Neural crest cell (in vitro differentiated cells): Measurements from ENCODE around the gene MTMR2. TPM values are rescaled to one million over a fixed set of nuclear protein-coding genes. Genes with fewer than 3 reads are reported as not detected.

ENCODE experiments used
- DNase-seq: peaks from one replicate; pipeline ENCODE4 v3.0.0; 2021; ENCODE audit warnings: low read depth, mixed read lengths, low spot score
- H3K27ac Mint-ChIP-seq: one replicate; pipeline ENCODE4 v1.8.0; 2021; ENCODE audit warnings: mild to moderate bottlenecking, mixed read lengths; ENCODE audit not compliant: unreplicated experiment
- H3K27me3 Mint-ChIP-seq: 2 replicates; pipeline ENCODE4 v1.8.0; 2021; ENCODE audit warnings: low read depth, mild to moderate bottlenecking, mixed read lengths
- H3K36me3 Mint-ChIP-seq: 2 replicates; pipeline ENCODE4 v1.8.0; 2021; ENCODE audit warnings: low read depth, mild to moderate bottlenecking, mixed read lengths
- H3K4me1 Mint-ChIP-seq: 2 replicates; pipeline ENCODE4 v1.8.0; 2021; ENCODE audit warnings: mixed read lengths
- H3K4me3 Mint-ChIP-seq: one replicate; pipeline ENCODE4 v1.8.0; 2021; ENCODE audit warnings: mild to moderate bottlenecking, mixed read lengths
- H3K9me3 Mint-ChIP-seq: 2 replicates; pipeline ENCODE4 v1.8.0; 2021; ENCODE audit warnings: mixed read lengths
- total RNA-seq: library from RNA; stranded (reverse); gene quantifications from 2 replicates; pipeline ENCODE4 v1.2.1, GENCODE V29; 2021
- TF ChIP-seq, protein P1 (sequence below): fragments of 200-600 bp; sonication (generic); conservative IDR thresholded peaks from 2 replicates; pipeline ENCODE4 v1.5.0; 2021; ENCODE audit warnings: antibody characterized with exemption, mild to moderate bottlenecking

Gene MTMR2
- total RNA-seq, 1 donor from 2014 or later = 49.9 TPM

DNA sequence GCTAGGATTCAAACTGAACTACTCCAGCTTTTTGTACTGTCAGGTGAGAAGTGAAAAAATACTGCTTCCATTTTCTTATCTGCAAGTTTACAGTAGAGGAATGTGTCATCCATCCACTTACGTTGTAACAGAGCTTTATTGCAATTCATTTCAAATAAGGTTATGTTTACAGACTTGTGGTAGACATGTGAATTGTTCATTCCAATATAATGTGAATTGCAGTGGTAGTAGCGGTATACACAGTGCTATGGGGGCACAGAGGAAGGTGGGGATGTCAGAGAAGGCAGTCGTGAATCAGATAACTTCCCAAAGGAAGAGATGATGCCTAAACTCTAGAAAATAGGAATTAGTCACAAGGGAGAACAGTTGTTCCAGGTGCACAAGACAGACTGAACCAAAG is 91.1 kb downstream of the MTMR2 start:
- peaks cover 9% of the 10 kb centered on the region for H3K36me3 Mint-ChIP-seq
- TF ChIP-seq, protein P1, sequence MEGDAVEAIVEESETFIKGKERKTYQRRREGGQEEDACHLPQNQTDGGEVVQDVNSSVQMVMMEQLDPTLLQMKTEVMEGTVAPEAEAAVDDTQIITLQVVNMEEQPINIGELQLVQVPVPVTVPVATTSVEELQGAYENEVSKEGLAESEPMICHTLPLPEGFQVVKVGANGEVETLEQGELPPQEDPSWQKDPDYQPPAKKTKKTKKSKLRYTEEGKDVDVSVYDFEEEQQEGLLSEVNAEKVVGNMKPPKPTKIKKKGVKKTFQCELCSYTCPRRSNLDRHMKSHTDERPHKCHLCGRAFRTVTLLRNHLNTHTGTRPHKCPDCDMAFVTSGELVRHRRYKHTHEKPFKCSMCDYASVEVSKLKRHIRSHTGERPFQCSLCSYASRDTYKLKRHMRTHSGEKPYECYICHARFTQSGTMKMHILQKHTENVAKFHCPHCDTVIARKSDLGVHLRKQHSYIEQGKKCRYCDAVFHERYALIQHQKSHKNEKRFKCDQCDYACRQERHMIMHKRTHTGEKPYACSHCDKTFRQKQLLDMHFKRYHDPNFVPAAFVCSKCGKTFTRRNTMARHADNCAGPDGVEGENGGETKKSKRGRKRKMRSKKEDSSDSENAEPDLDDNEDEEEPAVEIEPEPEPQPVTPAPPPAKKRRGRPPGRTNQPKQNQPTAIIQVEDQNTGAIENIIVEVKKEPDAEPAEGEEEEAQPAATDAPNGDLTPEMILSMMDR = no peak
- no peaks in the 10 kb centered on the region for H3K4me1 Mint-ChIP-seq
- no peak for DNase-seq
- no peak overlapping the region for H3K27ac Mint-ChIP-seq
- no peaks in the 10 kb centered on the region for H3K9me3 Mint-ChIP-seq
- H3K4me3 Mint-ChIP-seq = no peak overlapping the region
- no peaks in the 10 kb centered on the region for H3K27me3 Mint-ChIP-seq

DNA sequence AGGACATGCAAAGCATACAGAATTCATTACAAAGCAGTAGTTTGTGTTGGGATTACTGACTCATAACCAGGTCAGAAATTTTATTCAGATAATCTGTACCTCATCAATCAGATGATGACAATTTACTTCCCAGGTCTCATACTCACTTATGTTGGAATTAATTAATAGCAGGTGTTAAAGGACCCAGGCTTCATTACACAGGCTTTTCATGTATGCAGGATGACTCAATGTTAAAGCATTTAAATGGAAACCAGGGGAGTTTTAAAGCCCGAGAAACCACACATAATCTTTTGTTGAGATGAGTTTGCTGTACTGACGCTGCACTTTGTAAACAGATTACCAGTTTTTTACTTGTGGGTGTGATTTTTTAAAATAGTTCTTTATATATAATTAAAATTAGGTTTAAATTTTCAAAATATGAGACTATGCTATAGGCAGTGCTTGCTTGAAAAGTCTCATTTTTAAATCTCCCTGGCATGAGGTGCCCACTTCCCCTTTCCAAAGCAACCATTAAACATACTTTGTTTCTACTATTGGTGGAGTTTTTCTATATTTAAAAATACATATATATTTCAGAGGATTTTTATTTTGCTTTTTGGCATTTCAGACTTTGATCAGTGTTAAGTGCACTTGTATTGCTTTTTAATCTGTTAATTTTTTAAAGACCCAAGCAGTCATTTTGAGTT is 92.6 kb downstream of the MTMR2 start:
- Mint-ChIP-seq H3K9me3 (no peaks in the 10 kb centered on the region), H3K27ac (no peak overlapping the region), H3K36me3 (peaks cover 9% of the 10 kb centered on the region), H3K27me3 (no peaks in the 10 kb centered on the region), H3K4me3 (no peak overlapping the region), H3K4me1 (no peaks in the 10 kb centered on the region)
- TF ChIP-seq, protein P1 = no peak
- no peak for DNase-seq

DNA sequence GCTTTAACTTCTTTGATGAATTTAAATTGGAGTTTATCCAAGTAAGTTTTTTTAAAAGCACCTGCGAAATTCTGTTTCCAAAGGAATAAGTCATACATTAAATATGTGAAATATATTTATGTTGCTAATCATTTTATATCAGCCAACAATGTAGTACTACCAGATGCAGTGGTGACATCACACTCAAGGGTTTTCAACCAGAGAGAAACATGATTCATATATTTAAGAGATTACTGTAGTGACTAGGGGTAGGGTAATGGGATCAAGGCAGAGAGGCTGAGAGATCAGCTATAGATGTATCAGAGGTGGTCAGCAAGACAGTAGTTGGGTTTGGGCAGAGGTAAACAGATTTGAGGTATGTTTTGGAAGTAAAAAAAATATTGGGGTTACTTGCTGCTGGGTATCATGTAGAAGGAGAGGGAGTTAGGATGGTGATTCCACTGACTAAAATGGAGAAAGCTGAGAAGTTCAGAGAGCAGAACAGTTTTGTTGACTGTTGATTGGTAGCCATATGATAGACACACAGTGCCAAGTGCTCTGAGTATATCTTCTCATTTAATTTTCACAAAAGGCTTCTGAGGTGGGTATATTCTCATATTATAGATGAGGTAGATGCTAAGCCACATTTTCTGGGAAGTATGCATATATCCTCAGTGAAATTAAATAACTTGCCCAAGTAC is 94.2 kb downstream of the MTMR2 start:
- H3K4me1 Mint-ChIP-seq = no peaks in the 10 kb centered on the region
- H3K4me3 Mint-ChIP-seq = no peak overlapping the region
- H3K27me3 Mint-ChIP-seq = no peaks in the 10 kb centered on the region
- peaks cover 20% of the 10 kb centered on the region for H3K36me3 Mint-ChIP-seq
- no peaks in the 10 kb centered on the region for H3K9me3 Mint-ChIP-seq
- TF ChIP-seq, protein P1 = no peak
- no peak overlapping the region for H3K27ac Mint-ChIP-seq
- DNase-seq = no peak

DNA sequence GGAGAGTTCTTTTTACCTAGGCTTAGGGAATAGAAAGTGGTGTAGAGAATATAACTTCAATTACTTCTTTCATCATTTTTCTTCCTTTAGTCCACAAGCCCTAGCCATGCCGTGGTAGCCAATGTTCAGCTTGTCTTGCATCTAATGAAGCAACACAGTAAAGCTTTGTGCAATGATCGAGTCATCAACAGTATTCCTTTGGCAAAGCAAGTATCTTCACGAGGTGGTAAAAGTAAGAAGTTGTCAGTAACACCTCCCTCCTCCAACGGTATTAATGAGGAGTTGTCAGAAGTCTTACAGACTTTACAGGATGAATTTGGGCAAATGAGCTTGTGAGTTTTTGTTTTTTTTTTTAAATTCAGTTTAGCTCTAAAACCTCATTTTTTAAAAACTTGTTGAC is 96.2 kb downstream of the MTMR2 start:
- Mint-ChIP-seq H3K27ac (no peak overlapping the region), H3K27me3 (no peaks in the 10 kb centered on the region), H3K4me3 (no peak overlapping the region), H3K9me3 (no peaks in the 10 kb centered on the region), H3K36me3 (peaks cover 29% of the 10 kb centered on the region), H3K4me1 (no peaks in the 10 kb centered on the region)
- TF ChIP-seq, protein P1 = no peak
- no peak for DNase-seq

DNA sequence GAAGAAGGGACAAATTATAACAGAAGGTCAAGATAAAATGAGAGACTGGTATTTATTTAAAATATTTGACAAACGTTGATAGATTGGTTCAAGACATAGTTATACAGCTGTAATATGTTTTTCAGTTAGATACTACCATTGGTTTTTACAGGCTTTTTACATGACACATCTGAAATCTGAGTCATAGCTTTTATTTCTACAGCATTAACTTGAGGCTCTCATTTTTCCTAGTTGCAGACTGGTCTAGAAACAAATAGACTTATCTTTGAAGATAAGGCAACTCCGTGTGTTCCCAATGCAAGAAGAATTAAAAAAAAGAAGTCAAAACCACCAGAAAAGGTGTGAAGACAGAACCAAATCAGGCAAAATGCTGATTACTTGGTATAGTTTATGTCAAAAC is 102.3 kb downstream of the MTMR2 start:
- no peaks in the 10 kb centered on the region for H3K4me1 Mint-ChIP-seq
- no peak for DNase-seq
- H3K9me3 Mint-ChIP-seq = no peaks in the 10 kb centered on the region
- H3K4me3 Mint-ChIP-seq = no peak overlapping the region
- TF ChIP-seq, protein P1 = no peak
- H3K27me3 Mint-ChIP-seq = no peaks in the 10 kb centered on the region
- H3K27ac Mint-ChIP-seq = no peak overlapping the region
- H3K36me3 Mint-ChIP-seq = peaks cover 40% of the 10 kb centered on the region
